GM19328 (cell line): ENCODE measurements around the gene DRAM2.
A peak's percentile ranks its signal among the peaks of the same experiment; 100 is the strongest.
"Not testable (repeated sequence)": the region's sequence is repeated elsewhere in the genome, so short reads cannot be mapped to it uniquely, and the experiment has no call there.

Source experiments
- ATAC-seq: cut with Tn5 transposase; IDR thresholded peaks from one replicate; pipeline ENCODE4 v1.9.1; 2021; ENCODE audit warnings: mild to moderate bottlenecking, moderate library complexity; ENCODE audit not compliant: unreplicated experiment

DRAM2 gene

DNA sequence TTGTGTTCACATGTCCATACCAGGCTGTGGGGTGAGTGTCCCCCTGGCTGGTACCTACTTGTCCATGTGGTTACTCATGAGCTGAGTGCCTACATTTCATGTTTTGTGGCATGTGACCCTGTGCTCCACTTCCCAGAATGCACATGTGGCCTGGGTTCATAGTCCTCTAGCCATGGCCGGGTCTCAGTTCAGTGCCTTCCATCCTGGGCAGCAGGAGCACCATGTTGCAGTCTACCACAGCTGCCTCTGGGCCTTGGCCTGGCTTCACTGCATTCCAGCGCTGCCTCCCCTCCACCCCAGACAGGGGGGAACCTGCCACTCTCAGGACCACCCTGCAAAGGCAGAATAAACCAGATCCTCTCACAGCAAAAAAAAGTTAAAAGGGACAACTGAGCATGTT, 5.6 kb upstream of the DRAM2 start:
- no peak for ATAC-seq

DNA sequence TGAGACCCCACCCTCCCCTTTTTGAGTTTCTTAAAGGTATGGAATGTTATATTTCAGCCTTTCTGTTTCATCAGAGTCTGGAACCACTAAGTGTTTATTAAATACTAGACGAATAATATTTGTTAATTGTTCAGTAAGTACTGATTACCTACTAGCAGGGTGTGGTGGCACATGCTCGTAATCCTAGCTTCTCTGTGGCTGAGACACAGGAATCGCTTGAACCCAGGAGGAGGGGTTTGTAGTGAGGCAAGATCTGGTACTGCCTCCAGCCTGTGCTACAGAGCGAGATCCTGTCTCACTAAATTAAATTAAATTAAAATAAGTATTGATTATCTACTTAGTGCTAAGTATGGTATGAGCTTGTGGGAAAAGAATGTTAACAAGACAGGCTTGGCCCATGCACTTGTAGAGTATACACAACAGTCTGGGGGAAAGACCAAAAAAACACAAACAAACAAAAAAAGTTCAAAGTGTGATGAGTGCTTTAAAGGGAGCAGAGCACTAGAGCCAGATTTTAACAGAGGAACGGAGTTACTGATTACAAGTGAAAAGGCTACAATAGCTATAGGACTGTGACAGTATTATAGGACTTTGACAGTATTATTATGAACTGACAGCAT, 2.6 kb upstream of the DRAM2 start:
- ATAC-seq: no peak

DNA sequence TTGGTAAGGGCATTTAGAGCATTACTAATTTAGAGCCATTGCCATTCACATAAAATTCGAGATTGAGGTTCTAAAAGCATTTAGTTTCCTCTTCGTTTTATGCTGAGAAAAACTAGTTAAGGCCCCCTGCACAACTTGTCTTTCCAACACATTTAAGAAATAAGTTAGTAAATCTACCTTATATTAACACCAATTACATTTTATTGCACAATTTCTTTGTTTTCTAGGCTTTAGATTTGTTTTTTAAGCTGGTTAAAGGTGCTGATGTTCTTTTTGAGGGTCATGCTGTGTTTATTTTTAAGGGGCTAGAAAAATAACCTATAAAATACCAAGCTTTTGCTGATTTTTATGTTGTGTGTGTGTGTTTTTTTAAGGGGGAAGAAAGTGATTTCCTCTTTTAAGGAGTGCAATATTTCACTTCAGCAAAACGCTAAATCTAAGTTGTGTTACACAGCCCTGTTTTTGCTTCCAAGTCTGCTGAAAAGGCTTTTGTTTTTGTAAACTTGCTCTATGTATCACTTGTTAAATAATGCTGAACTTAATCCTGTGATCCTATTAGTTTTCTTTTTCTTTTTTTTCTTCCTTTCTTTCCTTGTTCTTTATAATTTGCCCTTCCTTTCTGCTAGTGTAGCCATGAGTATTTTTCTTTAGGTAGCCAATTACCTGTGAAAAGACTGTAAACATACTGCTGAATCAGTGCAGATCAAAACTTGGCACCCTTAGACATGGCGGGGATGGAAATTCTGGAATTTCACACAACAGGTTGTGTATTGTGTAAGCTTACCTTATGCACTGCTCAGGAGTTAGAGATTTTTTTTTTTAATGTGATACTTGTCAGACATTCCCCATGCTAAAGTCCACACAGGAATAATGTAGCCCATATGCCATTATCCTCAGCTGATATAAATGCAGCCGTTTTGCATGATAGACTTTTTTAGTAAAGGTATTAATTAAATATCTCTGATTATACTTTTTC, 1.6 kb upstream of the DRAM2 start:
- no peak for ATAC-seq

DNA sequence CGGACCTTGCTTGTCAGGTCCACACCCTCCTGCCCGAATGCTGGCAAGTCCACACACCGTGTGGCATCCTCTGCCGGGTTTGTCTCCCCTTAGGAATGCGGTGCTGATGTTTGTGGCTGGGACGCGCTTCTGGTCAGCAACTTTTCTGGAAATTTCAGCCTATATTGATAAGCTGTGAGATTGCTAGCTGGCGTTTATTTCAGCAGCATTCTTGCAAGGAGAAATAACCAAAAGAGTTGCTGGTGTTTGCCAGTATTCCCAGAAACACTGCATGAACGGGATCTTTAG, 731 bp upstream of the DRAM2 start:
- no peak for ATAC-seq

DNA sequence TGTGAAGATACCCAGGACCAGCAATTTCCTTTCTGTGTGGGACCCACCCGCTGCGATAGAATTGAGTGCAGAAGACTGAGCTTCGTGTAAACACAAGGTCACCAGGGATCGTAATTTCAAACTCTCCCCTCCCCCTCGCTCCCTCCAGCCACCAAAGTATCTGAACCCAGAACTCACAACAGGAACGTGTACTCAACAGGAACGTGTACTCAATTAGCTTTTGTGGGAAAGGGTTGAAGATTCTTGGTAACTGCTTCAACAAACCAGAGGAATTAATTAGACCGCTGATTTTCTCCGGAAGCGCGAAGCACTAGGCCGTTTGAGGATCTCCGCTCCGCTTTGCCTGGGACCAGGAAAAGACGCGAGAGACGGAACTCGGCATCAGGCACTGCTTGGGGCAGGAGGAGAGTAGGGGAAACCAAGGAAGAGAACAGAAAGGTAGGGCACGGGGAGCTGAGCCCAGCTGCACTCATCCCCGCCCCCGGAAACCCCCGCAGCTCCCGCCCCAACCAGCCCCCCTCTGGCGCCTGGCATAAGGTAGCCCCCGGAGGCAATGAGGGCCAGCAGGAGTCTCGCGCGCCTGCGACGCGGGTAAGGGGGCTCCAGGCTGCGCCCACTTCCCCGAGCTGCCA, 453 bp downstream of the DRAM2 start:
- peak; percentile 37 for ATAC-seq

DNA sequence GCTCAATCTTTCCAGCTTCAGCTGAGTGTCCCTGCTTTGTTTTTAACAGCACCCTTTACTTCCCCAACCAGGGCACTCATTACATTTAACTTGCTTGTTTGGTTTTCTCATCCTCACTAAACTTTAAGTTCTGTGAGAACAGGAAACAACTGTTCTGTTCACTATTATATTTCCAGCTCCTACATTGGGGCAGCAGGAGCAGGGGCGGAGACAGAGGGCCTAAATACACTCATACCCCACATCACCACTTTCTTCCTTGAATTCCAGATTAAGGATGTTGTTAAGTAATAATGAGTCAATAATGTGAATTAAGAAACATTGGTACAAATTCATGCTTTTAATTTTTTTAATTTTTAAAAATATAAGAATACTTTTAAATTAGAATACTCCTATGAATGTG, 6.0 kb downstream of the DRAM2 start:
- no peak for ATAC-seq

DNA sequence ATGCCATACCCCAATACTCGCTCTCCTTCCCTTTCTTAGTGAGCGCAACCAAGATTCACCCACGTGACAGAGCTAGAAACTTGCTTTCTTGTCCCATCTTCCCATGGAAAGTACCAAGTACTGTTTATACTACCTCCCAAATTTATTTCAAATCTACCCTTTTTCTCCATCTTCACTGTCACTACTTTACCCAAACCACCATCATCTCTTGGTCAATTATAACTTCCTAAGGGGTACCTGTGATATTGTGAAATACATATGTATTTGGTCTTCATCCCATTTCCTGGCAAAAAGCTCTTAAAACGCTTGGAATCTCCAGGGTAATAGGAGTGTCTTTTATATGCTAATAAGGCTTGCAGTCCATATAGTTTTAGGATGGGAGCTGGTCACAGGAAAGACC, 8.2 kb downstream of the DRAM2 start:
- no peak for ATAC-seq

DNA sequence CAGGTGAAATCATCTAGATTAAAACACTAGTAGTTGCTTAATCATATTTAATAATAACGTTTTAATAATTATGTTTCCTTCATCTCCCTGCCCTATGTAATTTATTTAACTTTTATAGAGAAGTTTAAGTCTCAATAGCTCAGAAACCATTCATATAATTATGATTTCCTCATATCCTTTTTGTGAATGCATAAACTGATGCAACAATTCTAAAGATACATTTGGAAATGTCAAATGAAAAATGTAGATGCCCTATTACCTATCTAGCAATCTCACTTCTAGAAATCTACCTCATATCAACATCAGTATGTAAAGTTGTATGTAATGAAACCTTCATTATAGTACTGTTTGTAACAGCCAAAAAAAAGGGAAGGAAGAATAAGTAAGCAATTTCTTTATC, 10.5 kb downstream of the DRAM2 start:
- ATAC-seq: no peak

DNA sequence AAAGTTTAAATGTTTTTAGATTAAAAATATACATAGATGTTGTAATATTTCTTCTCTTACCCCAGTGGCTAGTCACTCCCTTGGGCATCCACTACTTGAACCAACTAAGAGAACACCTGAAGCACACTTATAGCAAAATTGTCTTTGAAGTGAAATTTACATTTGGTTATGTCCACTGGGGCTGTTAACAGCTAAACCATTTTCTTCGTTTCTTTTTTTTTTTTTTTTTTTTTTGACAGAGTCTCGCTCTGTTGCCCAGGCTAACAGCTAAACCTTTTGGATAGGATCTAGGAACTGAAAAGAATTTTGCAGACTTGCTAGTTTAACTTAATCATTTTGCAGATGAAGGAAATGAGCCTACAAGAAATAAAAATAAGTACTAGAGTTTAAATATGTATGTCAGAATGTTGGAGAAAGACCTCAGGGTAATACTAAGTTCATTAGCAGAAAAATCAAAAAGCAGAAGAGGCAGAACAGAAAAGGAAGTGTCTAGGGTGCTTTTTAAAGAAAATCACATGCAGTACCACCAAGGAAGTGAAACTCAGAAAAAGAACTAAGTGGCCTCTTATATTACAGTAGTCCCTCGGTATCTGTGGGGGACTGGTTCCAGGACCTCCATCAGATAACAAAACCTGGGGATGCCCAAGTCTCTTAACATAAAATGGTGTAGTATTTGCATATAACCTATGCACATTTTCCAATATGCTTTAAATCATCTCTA, 11.8 kb downstream of the DRAM2 start:
- ATAC-seq: peak; percentile 75

DNA sequence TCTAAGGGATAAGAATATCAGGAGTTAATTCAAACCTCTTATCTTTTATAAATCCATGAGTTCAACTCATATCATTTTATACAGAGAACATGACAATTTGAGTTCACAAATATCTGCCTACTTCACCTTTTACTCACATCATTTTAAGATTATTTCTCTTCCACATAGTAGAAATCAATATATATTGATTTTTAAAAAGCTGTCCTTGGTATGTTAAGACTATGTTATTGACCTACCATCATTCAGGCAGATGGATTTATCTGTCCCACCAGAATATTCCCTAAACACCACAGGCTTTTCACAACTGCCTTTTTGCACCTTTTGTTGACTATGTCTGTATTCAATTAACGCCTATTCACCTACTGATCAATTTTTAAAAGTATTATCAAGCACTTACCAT, 13.5 kb downstream of the DRAM2 start:
- no peak for ATAC-seq

DNA sequence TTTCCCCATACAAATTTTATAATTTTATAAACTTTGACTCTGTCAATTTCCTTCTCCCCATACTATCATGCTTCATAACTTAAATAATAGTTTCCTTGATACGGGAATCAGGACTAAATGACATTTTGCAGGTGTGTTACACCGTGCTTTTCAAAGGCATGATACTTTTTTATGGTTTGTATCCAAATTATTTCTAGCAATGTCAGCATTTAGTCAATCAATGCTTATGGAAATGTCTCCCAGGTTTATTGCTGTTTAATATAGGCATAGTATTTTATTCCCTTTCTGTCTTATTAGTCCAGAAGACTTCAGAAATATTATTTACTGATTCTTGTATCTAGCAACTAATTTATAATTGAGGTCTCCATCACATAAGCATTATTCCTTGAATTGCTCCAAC, 23.4 kb downstream of the DRAM2 start:
- ATAC-seq: no peak

DNA sequence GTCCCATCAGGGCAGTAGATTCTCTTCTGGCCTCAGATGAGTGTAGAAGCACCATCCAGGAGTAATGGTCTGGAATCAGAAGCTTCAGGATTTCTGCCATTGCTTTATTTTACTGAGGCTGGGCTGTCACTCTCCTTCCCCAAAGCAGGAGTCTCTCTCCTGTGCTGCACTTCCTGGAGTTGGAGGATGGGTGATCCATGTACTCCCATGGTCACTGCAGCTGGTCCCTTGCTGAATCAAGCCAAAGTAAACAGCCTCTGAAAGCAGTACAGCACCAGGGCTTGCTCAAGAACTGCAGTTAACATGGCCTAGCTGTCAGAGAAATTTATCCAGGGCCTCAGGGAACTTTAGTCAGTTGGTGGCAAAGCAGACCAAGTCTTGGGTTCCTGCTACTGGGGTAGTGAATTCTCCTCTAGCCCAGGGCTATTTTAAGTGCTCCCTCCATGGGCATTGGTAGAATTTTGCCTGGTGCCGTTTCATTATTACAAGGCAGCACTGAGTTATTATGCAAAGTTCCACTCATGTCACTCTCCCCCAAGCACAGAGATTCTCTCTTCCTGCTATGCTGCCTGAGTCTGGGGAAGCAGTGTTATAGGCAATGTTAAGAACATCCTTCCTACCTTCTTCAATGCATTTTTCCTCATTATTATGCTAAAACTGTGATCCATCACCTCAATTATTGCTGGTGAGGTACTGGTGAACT, 29.5 kb downstream of the DRAM2 start:
- no peak for ATAC-seq

DNA sequence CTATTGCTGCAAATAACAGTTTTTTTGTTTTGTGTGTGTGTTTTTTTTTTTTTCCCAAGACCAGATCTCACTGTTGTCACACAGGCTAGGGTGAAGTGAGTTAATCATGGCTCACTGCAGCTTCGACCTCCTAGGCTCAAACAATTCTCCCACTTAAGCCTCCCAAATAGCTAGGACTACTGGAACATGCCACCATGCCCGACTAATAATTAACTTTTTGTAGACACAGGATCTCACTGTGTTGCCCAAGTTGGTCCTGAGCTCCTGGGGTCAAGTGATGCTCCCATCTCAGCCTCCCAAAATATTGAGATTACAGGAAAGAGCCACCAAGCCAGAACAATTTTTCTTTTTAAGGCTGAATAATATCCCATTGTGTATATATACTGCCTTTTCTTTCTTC, 34.9 kb downstream of the DRAM2 start:
- no peak for ATAC-seq

DNA sequence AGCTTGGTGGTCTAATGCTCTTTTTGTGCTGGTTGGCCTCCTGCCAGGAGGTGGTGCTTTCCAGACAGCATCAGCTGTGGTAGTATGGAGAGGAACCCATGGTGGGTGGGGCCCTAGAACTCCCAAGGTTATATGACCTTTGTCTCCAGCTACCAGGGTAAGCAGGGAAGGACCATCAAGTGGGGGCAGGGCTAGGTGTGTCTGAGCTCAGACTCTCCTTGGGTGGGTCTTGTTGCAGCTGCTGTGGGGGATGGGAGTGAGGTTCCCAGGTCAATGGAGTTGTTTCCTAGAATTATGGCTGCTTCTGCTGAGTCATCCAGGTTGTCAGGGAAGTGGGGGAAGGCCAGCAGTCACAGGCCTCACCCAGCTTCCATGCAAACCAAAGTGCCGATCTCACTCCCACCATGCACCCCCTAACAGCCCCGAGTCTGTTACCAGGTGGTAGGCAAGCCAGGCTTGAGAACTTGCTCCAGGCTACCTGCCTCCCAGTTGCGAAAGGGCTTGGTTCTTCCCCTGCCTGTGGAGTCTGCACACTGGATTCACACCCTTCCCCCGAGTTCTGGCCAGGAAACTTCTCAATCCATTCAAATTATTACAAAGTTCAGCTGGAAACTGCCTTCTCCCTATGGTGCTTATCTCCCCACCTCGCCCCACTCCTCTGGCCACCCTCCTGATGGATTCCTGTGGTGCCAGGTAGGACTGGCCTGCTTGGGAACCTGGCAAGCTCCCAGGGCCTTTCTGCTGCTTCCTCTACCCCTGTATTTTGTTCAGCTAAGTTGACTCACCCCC, 37.8 kb downstream of the DRAM2 start:
- no peak for ATAC-seq

DNA sequence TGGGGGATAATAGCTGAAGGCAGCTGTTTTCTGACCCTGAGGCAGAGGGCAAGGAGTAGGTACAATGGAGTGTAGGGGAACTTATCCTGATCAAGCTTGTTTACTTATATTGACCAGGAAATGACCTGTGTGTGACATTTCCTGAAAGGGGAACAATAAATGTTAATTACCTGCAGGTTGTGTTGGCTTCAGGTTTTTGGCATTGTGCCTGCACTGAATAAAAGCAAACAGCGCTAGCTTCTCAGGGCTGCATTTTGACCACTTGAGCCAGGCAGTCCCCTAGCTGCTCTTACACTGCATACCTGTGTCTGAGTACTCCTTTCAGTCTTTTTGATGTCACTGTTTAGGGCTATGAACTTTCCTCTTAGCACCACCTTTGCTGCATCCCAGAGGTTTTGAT, 40.6 kb downstream of the DRAM2 start:
- ATAC-seq: no peak

DNA sequence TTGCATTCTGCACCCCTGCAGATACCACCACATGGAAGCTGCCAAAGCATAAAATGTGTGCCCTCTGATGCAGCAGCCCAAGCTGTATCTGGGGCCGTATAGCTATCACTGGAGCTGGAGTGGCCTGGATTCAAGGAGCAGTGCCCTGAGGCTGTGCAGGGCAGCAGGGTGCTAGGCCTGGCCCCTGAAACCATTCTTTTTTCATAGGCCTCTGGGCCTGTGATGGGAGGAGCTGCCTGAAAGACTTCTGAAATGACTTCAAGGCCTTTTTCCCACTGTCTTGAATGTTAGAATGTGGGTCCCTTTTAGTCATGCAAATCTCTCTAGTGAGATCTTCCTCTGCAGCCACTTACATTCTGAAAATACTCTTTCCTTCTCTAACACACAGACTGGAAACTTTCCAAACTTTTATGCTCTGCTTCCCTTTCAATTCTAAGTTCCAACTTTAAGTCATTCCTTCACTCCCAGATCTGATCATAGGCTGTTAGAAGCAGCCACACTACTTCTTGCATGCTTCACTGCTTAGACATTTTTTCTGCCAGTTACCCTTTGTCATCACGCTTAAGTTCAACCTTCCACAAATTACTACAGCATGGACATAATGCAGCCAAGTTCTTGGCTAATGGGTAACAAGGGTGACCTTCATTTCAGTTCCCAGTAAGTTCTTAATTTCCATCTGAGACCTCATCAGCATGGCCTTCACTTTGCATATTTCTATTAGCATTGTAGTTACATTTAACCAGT, 42.4 kb downstream of the DRAM2 start:
- no peak for ATAC-seq

DNA sequence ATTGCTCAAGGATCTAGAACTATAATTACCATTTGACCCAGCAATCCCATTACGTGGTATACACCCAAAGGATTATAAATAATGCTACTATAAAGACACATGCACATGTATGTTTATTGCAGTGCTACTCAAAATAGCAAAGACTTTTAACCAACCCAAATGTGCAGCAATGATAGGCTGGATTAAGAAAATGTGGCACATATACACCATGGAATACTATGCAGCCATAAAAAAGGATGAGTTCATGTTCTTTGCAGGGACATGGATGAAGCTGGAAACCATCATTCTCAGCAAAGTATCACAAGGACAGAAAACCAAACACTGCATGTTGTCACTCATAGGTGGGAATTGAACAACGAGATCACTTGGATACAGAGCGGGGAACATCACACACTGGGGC, 44.5 kb downstream of the DRAM2 start:
- not testable (repeated sequence) for ATAC-seq

DNA sequence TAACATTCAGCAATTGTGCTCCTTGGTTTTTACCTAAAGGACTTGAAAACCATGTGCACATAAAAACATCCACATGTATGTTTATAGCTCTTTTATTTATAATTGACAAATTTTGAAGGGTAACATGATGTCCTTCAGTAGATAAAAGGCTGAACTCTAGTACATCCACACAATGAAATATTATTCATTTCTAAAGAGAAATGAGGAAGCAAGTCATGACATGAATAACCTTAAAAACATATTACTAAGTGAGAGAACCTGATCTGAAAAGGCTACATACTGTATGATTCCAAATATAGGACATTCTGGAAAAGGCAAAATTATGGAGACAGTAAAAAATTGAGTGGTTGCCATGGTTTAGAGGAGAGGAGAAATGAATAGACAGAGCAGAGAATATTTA, 50.3 kb downstream of the DRAM2 start:
- no peak for ATAC-seq

DNA sequence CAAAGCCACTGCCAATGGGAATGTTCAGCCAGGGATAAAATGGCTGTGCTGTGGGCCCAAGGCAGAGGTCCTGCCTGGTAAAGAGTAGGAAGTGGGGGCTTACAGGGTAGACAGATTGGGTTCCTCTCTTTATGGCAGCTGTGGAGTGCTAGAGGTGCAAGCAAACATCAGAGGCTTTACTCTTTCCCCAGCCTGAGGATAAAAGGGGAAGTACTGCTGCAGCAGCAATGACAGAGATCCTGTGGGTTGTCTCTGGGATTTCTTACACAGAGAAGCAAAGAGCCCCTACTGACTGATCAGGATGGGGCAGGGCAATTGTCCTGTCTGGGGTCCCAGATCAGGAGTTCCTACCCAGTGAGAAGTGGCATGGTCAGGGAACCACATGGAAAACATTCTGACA, 54.2 kb downstream of the DRAM2 start:
- ATAC-seq: no peak
